Panc1 (cell line): ENCODE measurements around the gene ZP4. TPM values are rescaled to one million over a fixed set of nuclear protein-coding genes. Genes with fewer than 3 reads are reported as not detected.

Source experiments
- ATAC-seq: fragments of 200-7000 bp; cut with Tn5 transposase; 2 replicates; pipeline ENCODE4 v1.9.1; 2020; ENCODE audit warnings: mild to moderate bottlenecking, moderate library complexity
- BruUV-seq: library from RNA; stranded (reverse); fragments of 400-500 nt; replicated peaks from 2 replicates; lab custom pipeline; 2021; lab: Mats Ljungman, UMichigan
- CTCF ChIA-PET: fragments of 300-600 bp; sonication (Branson Sonifier 250); formaldehyde crosslinking; loops from one replicate; lab custom pipeline; 2022; ENCODE audit warnings: antibody characterized with exemption; lab: Charles Lee
- POLR2A ChIA-PET: fragments of 300-600 bp; sonication (Branson Sonifier 250); formaldehyde crosslinking; loops from one replicate; lab custom pipeline; 2022; ENCODE audit warnings: antibody characterized with exemption; lab: Charles Lee
- DNase-seq: peaks from one replicate; pipeline ENCODE4 v3.0.0-alpha.2; 2010; ENCODE audit warnings: low read depth, low spot score
- H3K27ac ChIP-seq: 2 replicates; pipeline ENCODE4 v1.5.1; 2011; ENCODE audit warnings: mild to moderate bottlenecking, low read length, inconsistent platforms
- H3K27me3 ChIP-seq: fragments of 200-500 bp; sonication (Bioruptor generic); 2 replicates; pipeline ENCODE4 v1.6.0; 2014; ENCODE audit warnings: low read length, inconsistent platforms; ENCODE audit not compliant: control insufficient read depth, insufficient read depth
- H3K36me3 ChIP-seq: fragments of 200-500 bp; sonication (Bioruptor generic); 2 replicates; pipeline ENCODE4 v1.5.1; 2014; ENCODE audit warnings: inconsistent platforms, mild to moderate bottlenecking, low read length, moderate library complexity; ENCODE audit not compliant: control insufficient read depth, insufficient read depth
- H3K4me1 ChIP-seq: 2 replicates; pipeline ENCODE4 v1.5.1; 2011; ENCODE audit warnings: inconsistent platforms, mild to moderate bottlenecking, low read length, moderate library complexity; ENCODE audit not compliant: control insufficient read depth, insufficient read depth
- H3K4me3 ChIP-seq, 2 experiments: 2 replicates each; pipeline ENCODE4 v1.5.1; 2011 to 2012; ENCODE audit warnings: low read depth in 2 of 2, low read length in 2 of 2, mild to moderate bottlenecking in 2 of 2, inconsistent platforms in 1 of 2, moderate library complexity in 1 of 2
- H3K9me3 ChIP-seq: fragments of 200-500 bp; sonication (Bioruptor generic); 2 replicates; pipeline ENCODE4 v1.5.1; 2014; ENCODE audit warnings: low read depth, mild to moderate bottlenecking, inconsistent platforms, low read length, moderate library complexity; ENCODE audit not compliant: control insufficient read depth, insufficient read depth
- POLR2AphosphoS5 ChIP-seq: IDR thresholded peaks from 2 replicates; pipeline ENCODE4 v1.6.1; 2012; ENCODE audit warnings: mild to moderate bottlenecking, low read depth, low read length, moderate library complexity
- SIN3A ChIP-seq: IDR thresholded peaks from 2 replicates; pipeline ENCODE4 v1.6.1; 2012; ENCODE audit warnings: low read depth, mild to moderate bottlenecking, low read length, moderate library complexity, borderline replicate concordance; ENCODE audit not compliant: insufficient read depth
- TCF7L2 ChIP-seq: IDR thresholded peaks from 2 replicates; pipeline ENCODE4 v1.6.1; 2011; ENCODE audit warnings: mild to moderate bottlenecking, low read depth, low read length, inconsistent platforms
- in situ Hi-C: cut with HindIII; loops from 2 replicates; pipeline ENCODE4 v1.10.0; 2016; ENCODE audit warnings: low sequenced_read_pairs, low pct_unique_long_range_greater_than_20kb
- intact Hi-C: fragments of 100-400 bp; cut with micrococcal nuclease; formaldehyde crosslinking; loops from one replicate; pipeline ENCODE4 v1.10.0; 2022; ENCODE audit not compliant: unreplicated experiment
- total RNA-seq: library from RNA; stranded (reverse); gene quantifications from one replicate; pipeline ENCODE4 v1.2.1, GENCODE V29; 2021; ENCODE audit not compliant: unreplicated experiment
- TF ChIP-seq, protein P1 (sequence below): fragments of 450-650 bp; IDR thresholded peaks from 2 replicates; pipeline ENCODE4 v1.5.1; 2017; ENCODE audit warnings: mild to moderate bottlenecking
- TF ChIP-seq, protein P2 (sequence below), 2 experiments: IDR thresholded peaks; 2 replicates each; pipeline ENCODE4 v1.6.1; 2011 to 2012; ENCODE audit warnings: low read depth in 2 of 2, control low read depth in 1 of 2, low read length in 1 of 2, mild to moderate bottlenecking in 1 of 2, moderate library complexity in 1 of 2; ENCODE audit not compliant: insufficient read depth in 1 of 2

Gene ZP4
- total RNA-seq, 1 experiment from 2014 or later = not detected

DNA sequence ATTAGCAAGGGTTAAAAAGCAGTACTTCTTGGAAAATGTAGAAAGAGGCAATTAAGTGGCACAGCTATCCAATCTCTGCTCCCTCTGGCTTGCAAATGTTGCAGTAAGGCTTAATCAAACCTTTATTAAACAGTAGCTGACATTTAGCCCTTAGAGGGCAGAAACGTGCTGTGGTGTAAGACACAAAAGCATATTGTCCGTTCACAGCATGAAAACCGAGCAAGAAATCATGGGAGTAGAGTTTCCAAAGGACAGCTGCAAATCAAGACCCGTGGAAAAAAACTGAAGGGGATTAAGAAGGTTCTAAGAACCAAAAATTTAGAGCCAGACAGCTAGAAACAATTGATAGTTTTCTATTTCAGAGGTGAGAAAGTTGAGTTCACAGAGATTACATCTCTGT, 13.1 kb downstream of the ZP4 start:
- TF ChIP-seq POLR2AphosphoS5 (no peak), TCF7L2 (no peak), SIN3A (no peak)
- TF ChIP-seq, protein P1, sequence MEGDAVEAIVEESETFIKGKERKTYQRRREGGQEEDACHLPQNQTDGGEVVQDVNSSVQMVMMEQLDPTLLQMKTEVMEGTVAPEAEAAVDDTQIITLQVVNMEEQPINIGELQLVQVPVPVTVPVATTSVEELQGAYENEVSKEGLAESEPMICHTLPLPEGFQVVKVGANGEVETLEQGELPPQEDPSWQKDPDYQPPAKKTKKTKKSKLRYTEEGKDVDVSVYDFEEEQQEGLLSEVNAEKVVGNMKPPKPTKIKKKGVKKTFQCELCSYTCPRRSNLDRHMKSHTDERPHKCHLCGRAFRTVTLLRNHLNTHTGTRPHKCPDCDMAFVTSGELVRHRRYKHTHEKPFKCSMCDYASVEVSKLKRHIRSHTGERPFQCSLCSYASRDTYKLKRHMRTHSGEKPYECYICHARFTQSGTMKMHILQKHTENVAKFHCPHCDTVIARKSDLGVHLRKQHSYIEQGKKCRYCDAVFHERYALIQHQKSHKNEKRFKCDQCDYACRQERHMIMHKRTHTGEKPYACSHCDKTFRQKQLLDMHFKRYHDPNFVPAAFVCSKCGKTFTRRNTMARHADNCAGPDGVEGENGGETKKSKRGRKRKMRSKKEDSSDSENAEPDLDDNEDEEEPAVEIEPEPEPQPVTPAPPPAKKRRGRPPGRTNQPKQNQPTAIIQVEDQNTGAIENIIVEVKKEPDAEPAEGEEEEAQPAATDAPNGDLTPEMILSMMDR = no peak
- TF ChIP-seq, protein P2, sequence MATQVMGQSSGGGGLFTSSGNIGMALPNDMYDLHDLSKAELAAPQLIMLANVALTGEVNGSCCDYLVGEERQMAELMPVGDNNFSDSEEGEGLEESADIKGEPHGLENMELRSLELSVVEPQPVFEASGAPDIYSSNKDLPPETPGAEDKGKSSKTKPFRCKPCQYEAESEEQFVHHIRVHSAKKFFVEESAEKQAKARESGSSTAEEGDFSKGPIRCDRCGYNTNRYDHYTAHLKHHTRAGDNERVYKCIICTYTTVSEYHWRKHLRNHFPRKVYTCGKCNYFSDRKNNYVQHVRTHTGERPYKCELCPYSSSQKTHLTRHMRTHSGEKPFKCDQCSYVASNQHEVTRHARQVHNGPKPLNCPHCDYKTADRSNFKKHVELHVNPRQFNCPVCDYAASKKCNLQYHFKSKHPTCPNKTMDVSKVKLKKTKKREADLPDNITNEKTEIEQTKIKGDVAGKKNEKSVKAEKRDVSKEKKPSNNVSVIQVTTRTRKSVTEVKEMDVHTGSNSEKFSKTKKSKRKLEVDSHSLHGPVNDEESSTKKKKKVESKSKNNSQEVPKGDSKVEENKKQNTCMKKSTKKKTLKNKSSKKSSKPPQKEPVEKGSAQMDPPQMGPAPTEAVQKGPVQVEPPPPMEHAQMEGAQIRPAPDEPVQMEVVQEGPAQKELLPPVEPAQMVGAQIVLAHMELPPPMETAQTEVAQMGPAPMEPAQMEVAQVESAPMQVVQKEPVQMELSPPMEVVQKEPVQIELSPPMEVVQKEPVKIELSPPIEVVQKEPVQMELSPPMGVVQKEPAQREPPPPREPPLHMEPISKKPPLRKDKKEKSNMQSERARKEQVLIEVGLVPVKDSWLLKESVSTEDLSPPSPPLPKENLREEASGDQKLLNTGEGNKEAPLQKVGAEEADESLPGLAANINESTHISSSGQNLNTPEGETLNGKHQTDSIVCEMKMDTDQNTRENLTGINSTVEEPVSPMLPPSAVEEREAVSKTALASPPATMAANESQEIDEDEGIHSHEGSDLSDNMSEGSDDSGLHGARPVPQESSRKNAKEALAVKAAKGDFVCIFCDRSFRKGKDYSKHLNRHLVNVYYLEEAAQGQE (IDR thresholded peaks at IDR 0.05; ENCODE audit: insufficient read depth in 1 of 2, low read depth in 2 of 2, low read length in 1 of 2) = no peak
- POLR2A ChIA-PET = no interaction called here

DNA sequence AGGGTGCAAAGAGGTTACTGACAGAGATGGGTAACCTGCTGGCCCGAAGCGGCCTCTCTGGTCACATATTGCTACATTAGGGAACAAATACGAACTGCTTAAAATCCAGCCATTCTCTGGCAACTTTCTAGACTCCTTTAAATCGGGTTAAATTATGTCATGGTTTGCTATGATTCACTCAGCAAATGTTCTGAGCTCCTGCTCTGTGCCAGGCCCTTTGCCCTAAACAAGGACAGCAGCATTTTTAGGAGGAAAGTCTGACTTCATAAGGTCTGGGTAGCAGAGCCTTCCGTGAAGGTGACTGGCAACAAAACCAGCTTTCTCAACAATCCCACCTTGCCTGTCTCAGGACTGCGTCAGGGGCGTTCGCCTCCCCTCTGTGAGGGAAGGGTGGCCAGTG, 15.4 kb downstream of the ZP4 start:
- Histone ChIP-seq H3K36me3 (no peaks in the 10 kb centered on the region), H3K4me3 (no peak overlapping the region), H3K27me3 (no peaks in the 10 kb centered on the region), H3K9me3 (no peaks in the 10 kb centered on the region), H3K27ac (no peak overlapping the region), H3K4me1 (no peaks in the 10 kb centered on the region)
- TF ChIP-seq POLR2AphosphoS5 (no peak), TCF7L2 (no peak), SIN3A (no peak)
- TF ChIP-seq, protein P1 = no peak
- TF ChIP-seq, protein P2 (IDR thresholded peaks at IDR 0.05; ENCODE audit: insufficient read depth in 1 of 2, low read depth in 2 of 2, low read length in 1 of 2) = no peak
- ATAC-seq (no peak), DNase-seq (no peak)
- POLR2A ChIA-PET = no interaction called here
- BruUV-seq = no TSS peak
- CTCF ChIA-PET = no interaction called here
- in situ Hi-C loops (no loop called here), intact Hi-C loops (no loop called here)

More for the DNA sequence above, 13.1 kb downstream of the ZP4 start:
- in situ Hi-C loops (no loop called here), intact Hi-C loops (no loop called here)
- BruUV-seq = no TSS peak
- Histone ChIP-seq H3K27me3 (no peaks in the 10 kb centered on the region), H3K9me3 (no peaks in the 10 kb centered on the region), H3K36me3 (no peaks in the 10 kb centered on the region), H3K4me3 (no peak overlapping the region), H3K4me1 (no peaks in the 10 kb centered on the region), H3K27ac (no peak overlapping the region)
- CTCF ChIA-PET = interaction anchor here (1.4 kb wide), 1 partner anchor 13 kb away, joined by 3 read pairs; no protein-coding TSS in a partner anchor
- no peak for DNase-seq
- no peak for ATAC-seq
